OCI-LY7 (cell line): Measurements from ENCODE around the gene CCDC148.

Experiments
- EZH2phosphoT487 ChIP-seq: fragments of 200-600 bp; sonication (generic); IDR thresholded peaks from 2 replicates; pipeline ENCODE4 v1.6.1; 2018; ENCODE audit warnings: low read depth, borderline replicate concordance, mild to moderate bottlenecking, mixed run types, antibody characterized with exemption, low read length, moderate library complexity, mixed read lengths
- TF ChIP-seq, protein P1 (sequence below): fragments of 200-600 bp; sonication (generic); conservative IDR thresholded peaks from 2 replicates; pipeline ENCODE4 v1.5.1; 2014; ENCODE audit warnings: mild to moderate bottlenecking, antibody characterized with exemption, low read length, moderate library complexity, mixed read lengths

DNA sequence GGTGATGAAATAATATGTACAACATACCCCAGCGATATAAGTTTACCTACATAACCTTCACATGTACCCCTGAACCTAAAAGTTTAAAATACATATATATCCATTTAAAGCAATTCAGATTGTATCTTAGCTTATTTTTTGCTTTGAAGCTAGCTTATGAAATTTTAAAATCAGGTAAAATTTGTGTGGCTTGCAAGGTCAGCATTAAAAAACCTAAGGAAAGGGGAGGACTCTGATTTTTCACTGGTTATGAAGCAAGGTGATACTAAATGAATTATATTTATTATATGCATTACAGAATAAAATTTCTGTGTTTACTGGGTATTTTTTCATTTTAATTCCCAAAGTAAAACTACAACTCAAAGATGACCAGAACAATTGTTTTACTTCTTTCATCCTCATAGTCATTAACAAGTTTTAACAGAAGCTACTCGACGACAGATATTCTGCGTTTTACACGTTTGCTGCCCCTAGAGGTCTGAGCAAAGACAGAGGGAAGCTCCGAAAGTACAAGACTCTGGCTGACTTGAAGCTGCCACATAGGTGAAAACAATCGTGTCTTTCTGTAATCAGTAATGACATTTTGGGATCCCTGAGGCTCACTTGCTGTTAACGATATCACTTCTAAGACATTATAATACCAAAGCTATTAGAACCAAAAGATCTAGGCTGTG, 17.3 kb upstream of the CCDC148 start:
- TF ChIP-seq, protein P1, sequence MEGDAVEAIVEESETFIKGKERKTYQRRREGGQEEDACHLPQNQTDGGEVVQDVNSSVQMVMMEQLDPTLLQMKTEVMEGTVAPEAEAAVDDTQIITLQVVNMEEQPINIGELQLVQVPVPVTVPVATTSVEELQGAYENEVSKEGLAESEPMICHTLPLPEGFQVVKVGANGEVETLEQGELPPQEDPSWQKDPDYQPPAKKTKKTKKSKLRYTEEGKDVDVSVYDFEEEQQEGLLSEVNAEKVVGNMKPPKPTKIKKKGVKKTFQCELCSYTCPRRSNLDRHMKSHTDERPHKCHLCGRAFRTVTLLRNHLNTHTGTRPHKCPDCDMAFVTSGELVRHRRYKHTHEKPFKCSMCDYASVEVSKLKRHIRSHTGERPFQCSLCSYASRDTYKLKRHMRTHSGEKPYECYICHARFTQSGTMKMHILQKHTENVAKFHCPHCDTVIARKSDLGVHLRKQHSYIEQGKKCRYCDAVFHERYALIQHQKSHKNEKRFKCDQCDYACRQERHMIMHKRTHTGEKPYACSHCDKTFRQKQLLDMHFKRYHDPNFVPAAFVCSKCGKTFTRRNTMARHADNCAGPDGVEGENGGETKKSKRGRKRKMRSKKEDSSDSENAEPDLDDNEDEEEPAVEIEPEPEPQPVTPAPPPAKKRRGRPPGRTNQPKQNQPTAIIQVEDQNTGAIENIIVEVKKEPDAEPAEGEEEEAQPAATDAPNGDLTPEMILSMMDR, result peak; percentile 59
- no peak for TF ChIP-seq EZH2phosphoT487
